ENCODE results near the gene KIF12. TPM values are rescaled to one million over a fixed set of nuclear protein-coding genes. Genes with fewer than 3 reads are reported as not detected.
"Not testable (repeated sequence)": the region's sequence is repeated elsewhere in the genome, so short reads cannot be mapped to it uniquely, and the experiment has no call there.

KIF12 gene
- total and polyA plus RNA-seq, 2 donors (not counting 1 experiment from before 2014, with no cell fraction given) = not detected

DNA sequence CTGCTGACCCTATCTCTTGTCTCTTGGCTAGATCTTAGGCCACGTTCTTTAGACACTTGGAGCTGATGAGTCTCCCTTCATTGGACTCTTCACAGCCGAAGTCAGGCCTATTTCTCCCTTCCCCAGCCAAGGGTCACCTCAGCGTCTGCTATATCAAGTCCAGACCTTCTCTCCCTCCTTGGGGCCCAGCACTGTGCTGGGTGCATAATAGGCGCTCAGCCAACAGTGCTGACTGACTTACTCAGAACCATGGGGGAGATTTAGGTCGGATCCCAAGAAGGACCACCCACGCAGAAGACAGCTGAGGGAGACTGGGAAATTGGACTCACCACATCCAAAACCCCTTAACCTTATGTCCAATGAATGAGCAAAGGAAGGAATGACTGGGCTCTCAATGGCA lies 15.4 kb downstream of the KIF12 start:
- H3K4me2 ChIP-seq (ENCODE audit: extremely low read depth, insufficient read depth, low read length) = no peak overlapping the region
- no peaks in the 10 kb centered on the region for H3K9me3 ChIP-seq (ENCODE audit: control insufficient read depth, insufficient read depth, low read depth, low read length)
- H3K36me3 ChIP-seq (ENCODE audit: control insufficient read depth, insufficient read depth, low read length) = no peaks in the 10 kb centered on the region
- H3K4me1 ChIP-seq (ENCODE audit: control insufficient read depth, extremely low read depth, insufficient read depth, low read length) = no peaks in the 10 kb centered on the region
- H3K4me3 ChIP-seq (replicated peaks in 1 of 4; ENCODE audit: control extremely low read depth in 1 of 4, insufficient read depth in 1 of 4, low read depth in 3 of 4, low read length in 4 of 4) = no peak overlapping the region
- no peak overlapping the region for H3K9ac ChIP-seq (ENCODE audit: insufficient read depth, low read length)
- no peak overlapping the region for H2AFZ ChIP-seq (ENCODE audit: low read length)
- no peak for DNase-seq (ENCODE audit: low read depth in 2 of 2)
- no peak overlapping the region for H3K27ac ChIP-seq (ENCODE audit: insufficient read depth, low read length)
- peaks cover 24% of the 10 kb centered on the region for H3K27me3 ChIP-seq (ENCODE audit: control insufficient read depth, insufficient read depth, low read length)
- H4K20me1 ChIP-seq (ENCODE audit: control insufficient read depth, extremely low read depth, insufficient read depth, low read length) = no peaks in the 10 kb centered on the region
- no peaks in the 10 kb centered on the region for H3K79me2 ChIP-seq (ENCODE audit: control insufficient read depth, insufficient read depth, low read length)
- TF ChIP-seq EZH2 (IDR thresholded peaks at IDR 0.05; ENCODE audit: low read length, missing control alignments) = no peak
- TF ChIP-seq, protein P1, sequence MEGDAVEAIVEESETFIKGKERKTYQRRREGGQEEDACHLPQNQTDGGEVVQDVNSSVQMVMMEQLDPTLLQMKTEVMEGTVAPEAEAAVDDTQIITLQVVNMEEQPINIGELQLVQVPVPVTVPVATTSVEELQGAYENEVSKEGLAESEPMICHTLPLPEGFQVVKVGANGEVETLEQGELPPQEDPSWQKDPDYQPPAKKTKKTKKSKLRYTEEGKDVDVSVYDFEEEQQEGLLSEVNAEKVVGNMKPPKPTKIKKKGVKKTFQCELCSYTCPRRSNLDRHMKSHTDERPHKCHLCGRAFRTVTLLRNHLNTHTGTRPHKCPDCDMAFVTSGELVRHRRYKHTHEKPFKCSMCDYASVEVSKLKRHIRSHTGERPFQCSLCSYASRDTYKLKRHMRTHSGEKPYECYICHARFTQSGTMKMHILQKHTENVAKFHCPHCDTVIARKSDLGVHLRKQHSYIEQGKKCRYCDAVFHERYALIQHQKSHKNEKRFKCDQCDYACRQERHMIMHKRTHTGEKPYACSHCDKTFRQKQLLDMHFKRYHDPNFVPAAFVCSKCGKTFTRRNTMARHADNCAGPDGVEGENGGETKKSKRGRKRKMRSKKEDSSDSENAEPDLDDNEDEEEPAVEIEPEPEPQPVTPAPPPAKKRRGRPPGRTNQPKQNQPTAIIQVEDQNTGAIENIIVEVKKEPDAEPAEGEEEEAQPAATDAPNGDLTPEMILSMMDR (conservative IDR thresholded peaks at IDR 0.05 in 1 of 2, IDR thresholded peaks at IDR 0.05 in 1 of 2; ENCODE audit: low read depth in 1 of 2, low read length in 2 of 2) = no peak

GRCh38 chr9:114082763-114083412 lies 16.2 kb downstream of the KIF12 start:
- not testable (repeated sequence) for H3K79me2 ChIP-seq (ENCODE audit: control insufficient read depth, insufficient read depth, low read length); H2AFZ ChIP-seq (ENCODE audit: low read length); H3K4me2 ChIP-seq (ENCODE audit: extremely low read depth, insufficient read depth, low read length); H3K9ac ChIP-seq (ENCODE audit: insufficient read depth, low read length); H3K4me3 ChIP-seq (replicated peaks in 1 of 4; ENCODE audit: control extremely low read depth in 1 of 4, insufficient read depth in 1 of 4, low read depth in 3 of 4, low read length in 4 of 4); DNase-seq (ENCODE audit: low read depth in 2 of 2); H3K36me3 ChIP-seq (ENCODE audit: control insufficient read depth, insufficient read depth, low read length); H3K4me1 ChIP-seq (ENCODE audit: control insufficient read depth, extremely low read depth, insufficient read depth, low read length); H4K20me1 ChIP-seq (ENCODE audit: control insufficient read depth, extremely low read depth, insufficient read depth, low read length); H3K27ac ChIP-seq (ENCODE audit: insufficient read depth, low read length); H3K9me3 ChIP-seq (ENCODE audit: control insufficient read depth, insufficient read depth, low read depth, low read length)
- peaks cover 23% of the 10 kb centered on the region for H3K27me3 ChIP-seq (ENCODE audit: control insufficient read depth, insufficient read depth, low read length)

DNA sequence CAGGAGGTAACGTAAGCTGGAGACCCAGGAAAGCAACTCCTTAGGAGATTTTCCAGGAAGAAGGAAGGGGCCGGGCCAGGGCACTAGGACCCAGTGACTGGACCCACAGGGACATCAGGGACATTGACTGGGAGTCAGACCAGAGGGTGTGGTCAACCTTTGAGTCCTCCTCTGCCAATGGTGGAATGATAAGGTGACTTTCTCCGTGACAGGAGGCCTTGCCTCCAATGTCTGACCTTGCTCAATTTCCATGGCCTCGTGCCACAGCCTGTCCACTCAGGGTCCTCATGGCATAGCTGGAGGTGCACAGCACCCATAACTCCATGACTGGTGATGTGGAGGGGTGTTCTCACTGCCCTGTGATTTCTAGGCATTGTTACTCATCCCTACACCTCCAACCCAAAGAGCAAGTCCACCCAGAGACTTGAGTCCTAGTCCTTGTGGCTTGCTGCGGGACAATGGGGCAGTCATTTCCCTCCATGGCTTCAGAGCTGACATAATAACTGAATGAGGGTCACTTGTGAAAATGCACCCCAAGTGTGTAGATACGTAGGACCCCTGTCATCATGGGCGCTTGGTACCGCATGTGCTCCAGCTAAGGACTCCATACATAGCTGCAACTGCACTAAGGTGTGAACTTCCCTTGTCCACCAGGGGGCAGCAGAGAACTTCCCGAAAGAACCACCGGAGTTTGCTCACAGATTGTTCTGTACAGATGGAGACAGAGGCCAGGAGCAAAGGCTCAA lies 16.9 kb downstream of the KIF12 start:
- H2AFZ ChIP-seq (ENCODE audit: low read length) = no peak overlapping the region
- H3K9me3 ChIP-seq (ENCODE audit: control insufficient read depth, insufficient read depth, low read depth, low read length) = no peaks in the 10 kb centered on the region
- H3K36me3 ChIP-seq (ENCODE audit: control insufficient read depth, insufficient read depth, low read length) = no peaks in the 10 kb centered on the region
- DNase-seq (ENCODE audit: low read depth in 2 of 2) = peak; percentile 73 to 86
- no peak overlapping the region for H3K4me2 ChIP-seq (ENCODE audit: extremely low read depth, insufficient read depth, low read length)
- TF ChIP-seq, protein P1 (conservative IDR thresholded peaks at IDR 0.05 in 1 of 2, IDR thresholded peaks at IDR 0.05 in 1 of 2; ENCODE audit: low read depth in 1 of 2, low read length in 2 of 2) = peak; percentile 82 to 94
- TF ChIP-seq EZH2 (IDR thresholded peaks at IDR 0.05; ENCODE audit: low read length, missing control alignments) = no peak
- no peaks in the 10 kb centered on the region for H3K4me1 ChIP-seq (ENCODE audit: control insufficient read depth, extremely low read depth, insufficient read depth, low read length)
- no peak overlapping the region for H3K27ac ChIP-seq (ENCODE audit: insufficient read depth, low read length)
- no peaks in the 10 kb centered on the region for H4K20me1 ChIP-seq (ENCODE audit: control insufficient read depth, extremely low read depth, insufficient read depth, low read length)
- peaks cover 25% of the 10 kb centered on the region for H3K27me3 ChIP-seq (ENCODE audit: control insufficient read depth, insufficient read depth, low read length)
- no peaks in the 10 kb centered on the region for H3K79me2 ChIP-seq (ENCODE audit: control insufficient read depth, insufficient read depth, low read length)
- no peak overlapping the region for H3K9ac ChIP-seq (ENCODE audit: insufficient read depth, low read length)
- no peak overlapping the region for H3K4me3 ChIP-seq (replicated peaks in 1 of 4; ENCODE audit: control extremely low read depth in 1 of 4, insufficient read depth in 1 of 4, low read depth in 3 of 4, low read length in 4 of 4)

Measured in fibroblast of lung (primary cell).